ENCODE measurements around the gene WDR73.

Gene WDR73

DNA sequence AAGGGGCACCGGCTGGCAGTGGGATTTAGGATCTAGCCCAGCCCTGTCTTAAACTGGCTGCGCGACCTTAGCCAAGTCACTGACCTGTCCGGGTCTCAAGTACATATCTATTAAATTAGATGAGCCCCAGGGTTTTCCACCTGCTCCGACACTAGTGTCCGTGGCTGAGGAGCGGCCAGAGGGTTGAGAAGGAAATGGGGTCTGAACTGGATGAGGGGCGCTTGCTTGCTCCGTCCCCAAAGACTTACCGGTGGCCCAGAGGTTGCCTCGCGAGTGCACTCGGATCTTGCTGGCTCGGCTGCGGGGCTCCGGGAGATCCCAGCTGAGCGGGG is 3.6 kb upstream of the WDR73 start:
- DNase-seq (ENCODE audit: insufficient read length, low spot score) (no peak), FAIRE-seq (no peak)
- TF ChIP-seq, protein P1, sequence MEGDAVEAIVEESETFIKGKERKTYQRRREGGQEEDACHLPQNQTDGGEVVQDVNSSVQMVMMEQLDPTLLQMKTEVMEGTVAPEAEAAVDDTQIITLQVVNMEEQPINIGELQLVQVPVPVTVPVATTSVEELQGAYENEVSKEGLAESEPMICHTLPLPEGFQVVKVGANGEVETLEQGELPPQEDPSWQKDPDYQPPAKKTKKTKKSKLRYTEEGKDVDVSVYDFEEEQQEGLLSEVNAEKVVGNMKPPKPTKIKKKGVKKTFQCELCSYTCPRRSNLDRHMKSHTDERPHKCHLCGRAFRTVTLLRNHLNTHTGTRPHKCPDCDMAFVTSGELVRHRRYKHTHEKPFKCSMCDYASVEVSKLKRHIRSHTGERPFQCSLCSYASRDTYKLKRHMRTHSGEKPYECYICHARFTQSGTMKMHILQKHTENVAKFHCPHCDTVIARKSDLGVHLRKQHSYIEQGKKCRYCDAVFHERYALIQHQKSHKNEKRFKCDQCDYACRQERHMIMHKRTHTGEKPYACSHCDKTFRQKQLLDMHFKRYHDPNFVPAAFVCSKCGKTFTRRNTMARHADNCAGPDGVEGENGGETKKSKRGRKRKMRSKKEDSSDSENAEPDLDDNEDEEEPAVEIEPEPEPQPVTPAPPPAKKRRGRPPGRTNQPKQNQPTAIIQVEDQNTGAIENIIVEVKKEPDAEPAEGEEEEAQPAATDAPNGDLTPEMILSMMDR (IDR thresholded peaks at IDR 0.05; ENCODE audit: insufficient read depth, missing control alignments), result no peak

DNA sequence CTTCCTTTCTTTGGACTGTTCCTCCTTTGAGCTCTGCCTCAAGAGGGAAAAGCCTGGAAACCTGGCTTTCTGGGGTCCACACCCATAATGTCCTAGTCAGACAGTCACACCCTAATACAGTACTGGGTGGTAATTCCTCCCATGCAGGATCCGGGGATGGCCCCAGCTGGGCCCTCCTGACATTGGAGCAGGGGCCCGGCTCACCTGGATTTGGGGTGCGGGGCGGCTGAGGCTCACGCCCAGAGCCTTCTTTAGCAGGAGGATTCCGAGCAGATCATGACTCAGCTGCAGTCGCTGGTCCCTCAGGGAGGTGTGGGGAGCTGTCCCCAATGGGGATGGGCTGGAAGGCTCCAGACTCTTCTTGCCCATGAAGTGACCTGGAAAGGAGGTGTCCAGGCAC is 2.9 kb upstream of the WDR73 start:
- DNase-seq (ENCODE audit: insufficient read length, low spot score), result no peak
- TF ChIP-seq, protein P1 (IDR thresholded peaks at IDR 0.05; ENCODE audit: insufficient read depth, missing control alignments), result no peak
- FAIRE-seq, result no peak

DNA sequence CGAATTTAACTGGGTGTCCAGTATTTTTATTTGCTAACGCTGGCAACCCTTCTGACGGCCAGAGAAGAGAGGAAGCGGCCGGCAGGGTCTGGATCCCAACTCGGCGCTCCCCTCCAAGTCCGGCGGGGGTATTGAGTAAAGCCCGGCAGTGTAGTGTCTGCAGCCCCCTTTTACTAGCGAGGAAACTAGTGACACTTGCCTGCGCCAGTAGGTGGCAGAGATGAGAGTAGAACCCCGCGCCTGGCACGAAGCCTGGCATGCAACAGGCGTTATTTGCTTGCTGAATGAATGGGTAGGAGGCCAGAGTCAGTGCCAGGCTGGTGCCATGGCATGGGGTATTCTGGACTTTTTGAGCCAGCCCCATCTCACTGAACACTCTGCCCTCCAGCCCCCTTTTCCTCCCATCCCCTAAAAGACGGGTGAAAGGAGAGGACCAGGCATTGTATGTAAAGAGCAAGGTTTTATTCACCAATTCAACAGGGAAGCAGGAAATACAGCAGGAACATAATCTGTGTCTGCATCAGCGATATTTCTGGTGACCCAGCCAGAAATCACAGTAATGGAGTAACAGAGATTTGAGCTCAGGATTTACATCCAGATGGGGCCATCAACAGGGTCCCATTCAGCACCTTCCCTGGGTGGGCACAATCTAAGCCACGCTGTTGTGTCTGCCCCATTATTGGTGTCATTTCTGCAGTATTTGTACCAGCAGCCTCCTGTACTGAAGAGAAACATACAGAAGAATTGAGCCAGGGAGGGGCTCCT is 788 bp upstream of the WDR73 start:
- FAIRE-seq (no peak), DNase-seq (ENCODE audit: insufficient read length, low spot score) (peak; percentile 50)

GRCh38 chr15:84653584-84653909 is 536 bp downstream of the WDR73 start:
- FAIRE-seq (no peak), DNase-seq (ENCODE audit: insufficient read length, low spot score) (no peak)
- TF ChIP-seq, protein P1 (IDR thresholded peaks at IDR 0.05; ENCODE audit: insufficient read depth, missing control alignments), result no peak

More for the DNA sequence above, 788 bp upstream of the WDR73 start:
- TF ChIP-seq, protein P1 (IDR thresholded peaks at IDR 0.05; ENCODE audit: insufficient read depth, missing control alignments), result peak; percentile 79

GRCh38 chr15:84649706-84650105 is 4.4 kb downstream of the WDR73 start:
- DNase-seq (ENCODE audit: insufficient read length, low spot score) (no peak), FAIRE-seq (no peak)
- TF ChIP-seq, protein P1 (IDR thresholded peaks at IDR 0.05; ENCODE audit: insufficient read depth, missing control alignments), result no peak

- FAIRE-seq (no peak), DNase-seq (ENCODE audit: insufficient read length, low spot score) (no peak)
- TF ChIP-seq, protein P1 (IDR thresholded peaks at IDR 0.05; ENCODE audit: insufficient read depth, missing control alignments), result no peak
Observed at GRCh38 chr15:84648539-84648938, 5.5 kb downstream of the WDR73 start.

GRCh38 chr15:84647726-84648125 is 6.4 kb downstream of the WDR73 start:
- FAIRE-seq, result no peak
- TF ChIP-seq, protein P1 (IDR thresholded peaks at IDR 0.05; ENCODE audit: insufficient read depth, missing control alignments), result no peak

More at GRCh38 chr15:84647726-84648125, 6.4 kb downstream of the WDR73 start:
- DNase-seq (ENCODE audit: insufficient read length, low spot score), result no peak

All from D721Med (cell line).